ENCODE data around the gene UBE2B.

DNA sequence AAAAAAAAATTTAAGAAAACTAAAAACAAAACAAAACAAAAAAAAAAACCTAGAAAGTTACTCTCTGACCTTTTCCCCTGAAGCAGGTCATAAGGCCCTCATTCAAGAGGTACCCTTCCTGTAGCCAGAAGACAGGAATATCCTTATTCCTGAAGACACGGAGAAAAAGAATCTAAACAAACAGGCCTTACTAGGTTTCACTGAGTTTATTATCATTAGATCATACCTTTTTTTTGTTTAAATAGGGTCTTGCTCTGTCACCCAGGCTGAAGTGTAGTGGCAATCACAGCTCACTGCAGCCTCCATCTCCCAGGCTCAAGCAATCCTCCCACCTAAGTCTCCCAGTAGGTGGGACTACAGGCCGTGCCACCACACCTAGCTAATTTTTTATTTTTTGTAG, 52.0 kb downstream of the UBE2B start:
- TF ChIP-seq POLR2AphosphoS5 (IDR thresholded peaks at IDR 0.05): no peak
- TF ChIP-seq, protein P1, sequence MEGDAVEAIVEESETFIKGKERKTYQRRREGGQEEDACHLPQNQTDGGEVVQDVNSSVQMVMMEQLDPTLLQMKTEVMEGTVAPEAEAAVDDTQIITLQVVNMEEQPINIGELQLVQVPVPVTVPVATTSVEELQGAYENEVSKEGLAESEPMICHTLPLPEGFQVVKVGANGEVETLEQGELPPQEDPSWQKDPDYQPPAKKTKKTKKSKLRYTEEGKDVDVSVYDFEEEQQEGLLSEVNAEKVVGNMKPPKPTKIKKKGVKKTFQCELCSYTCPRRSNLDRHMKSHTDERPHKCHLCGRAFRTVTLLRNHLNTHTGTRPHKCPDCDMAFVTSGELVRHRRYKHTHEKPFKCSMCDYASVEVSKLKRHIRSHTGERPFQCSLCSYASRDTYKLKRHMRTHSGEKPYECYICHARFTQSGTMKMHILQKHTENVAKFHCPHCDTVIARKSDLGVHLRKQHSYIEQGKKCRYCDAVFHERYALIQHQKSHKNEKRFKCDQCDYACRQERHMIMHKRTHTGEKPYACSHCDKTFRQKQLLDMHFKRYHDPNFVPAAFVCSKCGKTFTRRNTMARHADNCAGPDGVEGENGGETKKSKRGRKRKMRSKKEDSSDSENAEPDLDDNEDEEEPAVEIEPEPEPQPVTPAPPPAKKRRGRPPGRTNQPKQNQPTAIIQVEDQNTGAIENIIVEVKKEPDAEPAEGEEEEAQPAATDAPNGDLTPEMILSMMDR (IDR thresholded peaks at IDR 0.05): no peak
- TF ChIP-seq POLR2A (IDR thresholded peaks at IDR 0.05): no peak
